Right cardiac atrium (tissue), 5 donors: ENCODE data around the gene MGAT4D. TPM values are rescaled to one million over a fixed set of nuclear protein-coding genes. Genes with fewer than 3 reads are reported as not detected.
"Not testable (repeated sequence)": the region's sequence is repeated elsewhere in the genome, so short reads cannot be mapped to it uniquely, and the experiment has no call there.

ENCODE experiments used
- ATAC-seq, 2 donors: fragments of 200-7000 bp; cut with Tn5 transposase; one replicate each; pipeline versions ENCODE4 v1.8.0 to v1.9.1; 2020; ENCODE audit warnings: moderate library complexity in 2 of 2, mild to moderate bottlenecking in 1 of 2
- DNase-seq, 3 donors: peaks; one replicate each; pipeline ENCODE4 v3.0.0-alpha.2; 2020
- H3K27ac ChIP-seq: one replicate; pipeline ENCODE4 v1.5.1; 2013; ENCODE audit warnings: mild to moderate bottlenecking, low read length, control low read depth, moderate library complexity
- H3K27me3 ChIP-seq: one replicate; pipeline ENCODE4 v1.6.1; 2013; ENCODE audit not compliant: control insufficient read depth, insufficient read depth
- H3K4me1 ChIP-seq: one replicate; pipeline ENCODE4 v1.6.1; 2013; ENCODE audit warnings: low read length; ENCODE audit not compliant: control insufficient read depth, insufficient read depth
- H3K4me3 ChIP-seq: one replicate; pipeline ENCODE4 v1.5.1; 2013; ENCODE audit warnings: low read length, control low read depth
- H3K9me3 ChIP-seq: one replicate; pipeline ENCODE4 v1.6.1; 2013; ENCODE audit warnings: low read length; ENCODE audit not compliant: control insufficient read depth
- WGBS: extraction: QIAGEN DNeasy Blood & Tissue Kit; methylation state at CpG from one replicate; pipeline ENCODE4 v1.1.7; 2013; 5-methylcytosine and 5-hydroxymethylcytosine counted together
- intact Hi-C, 4 donors: fragments of 100-400 bp; cut with DNase I; formaldehyde crosslinking; loops; one replicate each; pipeline versions ENCODE4 v1.11.0 to v1.14.0; 2022 to 2023
- polyA plus RNA-seq: library from polyadenylated mRNA; stranded (reverse); fragments of 200-250 nt; gene quantifications from one replicate; pipeline ENCODE4 v1.2.3, GENCODE V29; 2013
- total RNA-seq, 4 donors: library from RNA; stranded (reverse); fragmentation: NEBNext Ultra II Directional; extraction: Animal tissue kit (Norgen Biotek cat#: 25700); gene quantifications; one replicate each; pipeline ENCODE4 v1.2.1, GENCODE V29; 2021
- donor health status: healthy with polysubstance abuse.
- donor health status: DM: no; HTN: yes; CAD: no.
- donor health status: DM: no; HTN: no; CAD: no.
- donor health status: DM: no; HTN: yes; CAD: no; lungs with severe emphysema.
- donor health status: DM: yes; HTN: yes; CAD: no.

The MGAT4D gene
- total and polyA plus RNA-seq, 5 donors, result not detected

GRCh38 chr4:140485939-140486338 is 12.2 kb downstream of the MGAT4D start:
- ATAC-seq, result no peak
- Histone ChIP-seq H3K4me1 (no peaks in the 10 kb centered on the region), H3K9me3 (no peaks in the 10 kb centered on the region), H3K4me3 (no peak overlapping the region), H3K27me3 (no peaks in the 10 kb centered on the region), H3K27ac (no peak overlapping the region)
- intact Hi-C loops, result no loop called here
- DNase-seq, result no peak
- 54% methylated on average over 1 of the region's 1 CpG for WGBS

- Histone ChIP-seq H3K9me3 (no peaks in the 10 kb centered on the region), H3K4me3 (no peak overlapping the region), H3K4me1 (no peaks in the 10 kb centered on the region), H3K27me3 (no peaks in the 10 kb centered on the region), H3K27ac (no peak overlapping the region)
- intact Hi-C loops, result no loop called here
- WGBS, result 86% methylated on average over 4 of the region's 4 CpGs
- no peak for DNase-seq
- no peak for ATAC-seq
Measured at GRCh38 chr4:140483445-140483844, 14.6 kb downstream of the MGAT4D start.

GRCh38 chr4:140472156-140472555 is 25.9 kb downstream of the MGAT4D start:
- H3K27ac ChIP-seq, result no peak overlapping the region
- H3K4me3 ChIP-seq, result no peak overlapping the region
- H3K27me3 ChIP-seq, result no peaks in the 10 kb centered on the region
- WGBS, result 68% methylated on average over 2 of the region's 2 CpGs
- H3K4me1 ChIP-seq, result no peaks in the 10 kb centered on the region
- intact Hi-C loops, result no loop called here
- ATAC-seq (no peak), DNase-seq (no peak)
- no peaks in the 10 kb centered on the region for H3K9me3 ChIP-seq

- ATAC-seq (no peak), DNase-seq (peak; percentile 11 to 37 (median 35))
- intact Hi-C loops, result no loop called here
- H3K4me3 ChIP-seq, result no peak overlapping the region
- WGBS, result 63% methylated on average over 27 of the region's 27 CpGs
- H3K27ac ChIP-seq, result no peak overlapping the region
- no peaks in the 10 kb centered on the region for H3K4me1 ChIP-seq
- H3K27me3 ChIP-seq, result no peaks in the 10 kb centered on the region
- H3K9me3 ChIP-seq, result no peaks in the 10 kb centered on the region
Measured at GRCh38 chr4:140469791-140470733, 28.0 kb downstream of the MGAT4D start.

GRCh38 chr4:140466146-140466545 is 31.9 kb downstream of the MGAT4D start:
- intact Hi-C loops, result no loop called here

GRCh38 chr4:140463614-140464013 is 34.5 kb downstream of the MGAT4D start:
- Histone ChIP-seq H3K27me3 (no peaks in the 10 kb centered on the region), H3K4me1 (no peaks in the 10 kb centered on the region), H3K27ac (no peak overlapping the region), H3K4me3 (no peak overlapping the region), H3K9me3 (no peaks in the 10 kb centered on the region)
- WGBS, result 43% methylated on average over 1 of the region's 1 CpG
- no peak for ATAC-seq
- intact Hi-C loops, result no loop called here
- DNase-seq, result no peak

More at GRCh38 chr4:140466146-140466545, 31.9 kb downstream of the MGAT4D start:
- no peak for DNase-seq
- no peaks in the 10 kb centered on the region for H3K27me3 ChIP-seq
- no peak for ATAC-seq
- H3K9me3 ChIP-seq, result no peaks in the 10 kb centered on the region
- H3K4me3 ChIP-seq, result no peak overlapping the region
- no peak overlapping the region for H3K27ac ChIP-seq
- WGBS, result 31% methylated on average over 1 of the region's 1 CpG
- H3K4me1 ChIP-seq, result no peaks in the 10 kb centered on the region

GRCh38 chr4:140463182-140463581 is 34.9 kb downstream of the MGAT4D start:
- no peak for DNase-seq
- no peaks in the 10 kb centered on the region for H3K27me3 ChIP-seq
- no peaks in the 10 kb centered on the region for H3K9me3 ChIP-seq
- WGBS, result 56% methylated on average over 3 of the region's 3 CpGs
- H3K27ac ChIP-seq, result no peak overlapping the region
- no peak for ATAC-seq
- no peaks in the 10 kb centered on the region for H3K4me1 ChIP-seq
- intact Hi-C loops, result no loop called here
- no peak overlapping the region for H3K4me3 ChIP-seq

- DNase-seq (no peak), ATAC-seq (no peak)
- H3K27ac ChIP-seq, result no peak overlapping the region
- no peak overlapping the region for H3K4me3 ChIP-seq
- intact Hi-C loops, result no loop called here
- 65% methylated on average over 3 of the region's 3 CpGs for WGBS
- no peaks in the 10 kb centered on the region for H3K4me1 ChIP-seq
- H3K9me3 ChIP-seq, result no peaks in the 10 kb centered on the region
- no peaks in the 10 kb centered on the region for H3K27me3 ChIP-seq
Measured at GRCh38 chr4:140450352-140450751, 47.7 kb downstream of the MGAT4D start.

- Histone ChIP-seq H3K27ac (no peak overlapping the region), H3K4me1 (no peaks in the 10 kb centered on the region), H3K4me3 (no peak overlapping the region), H3K27me3 (no peaks in the 10 kb centered on the region), H3K9me3 (no peaks in the 10 kb centered on the region)
- intact Hi-C loops, result no loop called here
- no peak for DNase-seq
- no peak for ATAC-seq
- whole genome bisulfite sequencing, result 46% methylated on average over 2 of the region's 2 CpGs
Measured at GRCh38 chr4:140448830-140449229, 49.3 kb downstream of the MGAT4D start.

- 64% methylated on average over 3 of the region's 3 CpGs for WGBS
- H3K4me1 ChIP-seq, result no peaks in the 10 kb centered on the region
- H3K27ac ChIP-seq, result no peak overlapping the region
- no peaks in the 10 kb centered on the region for H3K27me3 ChIP-seq
- intact Hi-C loops, result no loop called here
- no peak for DNase-seq
- no peaks in the 10 kb centered on the region for H3K9me3 ChIP-seq
- ATAC-seq, result no peak
- no peak overlapping the region for H3K4me3 ChIP-seq
Measured at GRCh38 chr4:140448162-140448561, 49.9 kb downstream of the MGAT4D start.

- WGBS, result 93% methylated on average over 4 of the region's 4 CpGs
- H3K27ac ChIP-seq, DNase-seq, ATAC-seq, H3K9me3 ChIP-seq, H3K4me1 ChIP-seq, H3K27me3 ChIP-seq, intact Hi-C loops, H3K4me3 ChIP-seq: not testable (repeated sequence)
Measured at GRCh38 chr4:140444347-140444746, 53.7 kb downstream of the MGAT4D start.
